ENCODE measurements around the gene PARD3B.

The PARD3B gene

GRCh38 chr2:204966245-204966644 lies 421.0 kb downstream of the PARD3B start:
- ATAC-seq (ENCODE audit: insufficient read depth, low read depth) = no peak
- Histone ChIP-seq H3K9me3 (ENCODE audit: insufficient read depth, low read length, severe bottlenecking) (no peaks in the 10 kb centered on the region), H3K79me2 (ENCODE audit: insufficient read depth, low read length) (no peaks in the 10 kb centered on the region), H4K20me1 (ENCODE audit: insufficient read depth, low read length) (no peaks in the 10 kb centered on the region), H3K27ac (ENCODE audit: low read length) (no peak overlapping the region), H3K4me1 (ENCODE audit: insufficient read depth, low read length) (no peaks in the 10 kb centered on the region), H3K27me3 (ENCODE audit: insufficient read depth, low read length, poor library complexity) (no peaks in the 10 kb centered on the region), H3K9ac (ENCODE audit: low read depth, low read length) (no peak overlapping the region), H3K4me2 (ENCODE audit: insufficient read depth, low read length) (no peak overlapping the region), H2AFZ (ENCODE audit: low read depth, low read length) (no peak overlapping the region), H3K36me3 (ENCODE audit: insufficient read depth, low read length) (no peaks in the 10 kb centered on the region), H3K4me3 (ENCODE audit: low read depth in 1 of 2, low read length in 2 of 2) (no peak overlapping the region)
- DNase-seq = no peak
- no peak for TF ChIP-seq EZH2 (IDR thresholded peaks at IDR 0.05; ENCODE audit: borderline replicate concordance, low read depth, low read length, severe bottlenecking)
- no peak for TF ChIP-seq CTCF (IDR thresholded peaks at IDR 0.05; ENCODE audit: borderline replicate concordance, extremely low read depth, low read length, poor library complexity, severe bottlenecking)

- no peaks in the 10 kb centered on the region for H4K20me1 ChIP-seq (ENCODE audit: insufficient read depth, low read length)
- no peaks in the 10 kb centered on the region for H3K79me2 ChIP-seq (ENCODE audit: insufficient read depth, low read length)
- no peaks in the 10 kb centered on the region for H3K36me3 ChIP-seq (ENCODE audit: insufficient read depth, low read length)
- DNase-seq (no peak), ATAC-seq (ENCODE audit: insufficient read depth, low read depth) (no peak)
- H3K9ac ChIP-seq (ENCODE audit: low read depth, low read length) = no peak overlapping the region
- TF ChIP-seq CTCF (IDR thresholded peaks at IDR 0.05; ENCODE audit: borderline replicate concordance, extremely low read depth, low read length, poor library complexity, severe bottlenecking) (no peak), EZH2 (IDR thresholded peaks at IDR 0.05; ENCODE audit: borderline replicate concordance, low read depth, low read length, severe bottlenecking) (no peak)
- H3K4me1 ChIP-seq (ENCODE audit: insufficient read depth, low read length) = no peaks in the 10 kb centered on the region
- H2AFZ ChIP-seq (ENCODE audit: low read depth, low read length) = no peak overlapping the region
- H3K27me3 ChIP-seq (ENCODE audit: insufficient read depth, low read length, poor library complexity) = no peaks in the 10 kb centered on the region
- H3K4me3 ChIP-seq (ENCODE audit: low read depth in 1 of 2, low read length in 2 of 2) = no peak overlapping the region
- H3K9me3 ChIP-seq (ENCODE audit: insufficient read depth, low read length, severe bottlenecking) = no peaks in the 10 kb centered on the region
- H3K27ac ChIP-seq (ENCODE audit: low read length) = no peak overlapping the region
- H3K4me2 ChIP-seq (ENCODE audit: insufficient read depth, low read length) = no peak overlapping the region
These were observed 422.1 kb downstream of the PARD3B start for GRCh38 chr2:204967199-204967960.

- Histone ChIP-seq H3K27me3 (ENCODE audit: insufficient read depth, low read length, poor library complexity) (no peaks in the 10 kb centered on the region), H3K9me3 (ENCODE audit: insufficient read depth, low read length, severe bottlenecking) (no peaks in the 10 kb centered on the region), H3K4me3 (ENCODE audit: low read depth in 1 of 2, low read length in 2 of 2) (no peak overlapping the region), H3K4me1 (ENCODE audit: insufficient read depth, low read length) (no peaks in the 10 kb centered on the region), H3K4me2 (ENCODE audit: insufficient read depth, low read length) (no peak overlapping the region), H3K27ac (ENCODE audit: low read length) (no peak overlapping the region), H3K36me3 (ENCODE audit: insufficient read depth, low read length) (no peaks in the 10 kb centered on the region), H2AFZ (ENCODE audit: low read depth, low read length) (no peak overlapping the region), H4K20me1 (ENCODE audit: insufficient read depth, low read length) (no peaks in the 10 kb centered on the region), H3K79me2 (ENCODE audit: insufficient read depth, low read length) (no peaks in the 10 kb centered on the region), H3K9ac (ENCODE audit: low read depth, low read length) (no peak overlapping the region)
- DNase-seq (no peak), ATAC-seq (ENCODE audit: insufficient read depth, low read depth) (no peak)
- TF ChIP-seq CTCF (IDR thresholded peaks at IDR 0.05; ENCODE audit: borderline replicate concordance, extremely low read depth, low read length, poor library complexity, severe bottlenecking) (no peak), EZH2 (IDR thresholded peaks at IDR 0.05; ENCODE audit: borderline replicate concordance, low read depth, low read length, severe bottlenecking) (no peak)
These were observed 426.1 kb downstream of the PARD3B start for GRCh38 chr2:204971206-204971907.

Data from DND-41 (cell line).